ENCODE data around the gene BCAR1. TPM values are rescaled to one million over a fixed set of nuclear protein-coding genes. Genes with fewer than 3 reads are reported as not detected.

The BCAR1 gene
- total RNA-seq, 1 donor from 2014 or later: 75.4 TPM

GRCh38 chr16:75260851-75261589 lies 9.6 kb upstream of the BCAR1 start:
- no peak for DNase-seq
- no peak for ATAC-seq (ENCODE audit: poor library complexity)
- intact Hi-C loops (cut with DNase I): loop anchor here (5.0 kb wide), 1 partner anchor 46 kb away; no protein-coding TSS in a partner anchor

GRCh38 chr16:75258807-75259141 lies 7.3 kb upstream of the BCAR1 start:
- ATAC-seq (ENCODE audit: poor library complexity): no peak
- no peak for DNase-seq
- intact Hi-C loops (cut with DNase I): no loop called here

- no peak for ATAC-seq (ENCODE audit: poor library complexity)
- no peak for DNase-seq
- intact Hi-C loops (cut with DNase I): no loop called here
Measured at GRCh38 chr16:75257886-75258806, 6.7 kb upstream of the BCAR1 start.

GRCh38 chr16:75256696-75257343 lies 5.4 kb upstream of the BCAR1 start:
- DNase-seq (peak; percentile 58), ATAC-seq (ENCODE audit: poor library complexity) (peak; percentile 30)
- intact Hi-C loops (cut with DNase I): no loop called here

- DNase-seq (peak; percentile 57), ATAC-seq (ENCODE audit: poor library complexity) (no peak)
- intact Hi-C loops (cut with DNase I): no loop called here
Measured at GRCh38 chr16:75256059-75256571, 4.7 kb upstream of the BCAR1 start.

DNA sequence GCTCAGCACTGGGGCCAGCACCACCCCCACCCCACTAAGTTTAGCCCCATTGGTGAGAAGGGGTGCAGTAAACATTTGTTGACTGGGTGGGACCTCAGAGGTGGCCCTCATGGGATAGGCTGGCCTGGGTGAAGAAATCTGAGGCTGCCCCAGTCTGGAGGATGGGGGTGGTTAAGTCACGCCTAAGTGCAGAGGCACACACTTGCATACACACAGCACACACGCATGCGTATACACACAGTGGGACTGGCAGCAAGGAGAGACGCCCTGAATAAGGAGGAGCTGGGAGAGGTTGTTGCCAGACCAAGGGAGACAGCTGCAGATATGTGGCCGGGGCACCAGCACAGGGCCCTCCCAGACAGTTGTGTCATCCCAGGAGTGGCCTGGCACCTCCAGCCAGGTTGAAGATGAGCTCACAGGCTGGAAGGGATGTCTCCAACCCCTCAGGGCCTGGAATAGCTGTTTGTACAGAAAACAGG lies 3.0 kb upstream of the BCAR1 start:
- ATAC-seq (ENCODE audit: poor library complexity): no peak
- no peak for DNase-seq
- intact Hi-C loops (cut with DNase I): no loop called here

DNA sequence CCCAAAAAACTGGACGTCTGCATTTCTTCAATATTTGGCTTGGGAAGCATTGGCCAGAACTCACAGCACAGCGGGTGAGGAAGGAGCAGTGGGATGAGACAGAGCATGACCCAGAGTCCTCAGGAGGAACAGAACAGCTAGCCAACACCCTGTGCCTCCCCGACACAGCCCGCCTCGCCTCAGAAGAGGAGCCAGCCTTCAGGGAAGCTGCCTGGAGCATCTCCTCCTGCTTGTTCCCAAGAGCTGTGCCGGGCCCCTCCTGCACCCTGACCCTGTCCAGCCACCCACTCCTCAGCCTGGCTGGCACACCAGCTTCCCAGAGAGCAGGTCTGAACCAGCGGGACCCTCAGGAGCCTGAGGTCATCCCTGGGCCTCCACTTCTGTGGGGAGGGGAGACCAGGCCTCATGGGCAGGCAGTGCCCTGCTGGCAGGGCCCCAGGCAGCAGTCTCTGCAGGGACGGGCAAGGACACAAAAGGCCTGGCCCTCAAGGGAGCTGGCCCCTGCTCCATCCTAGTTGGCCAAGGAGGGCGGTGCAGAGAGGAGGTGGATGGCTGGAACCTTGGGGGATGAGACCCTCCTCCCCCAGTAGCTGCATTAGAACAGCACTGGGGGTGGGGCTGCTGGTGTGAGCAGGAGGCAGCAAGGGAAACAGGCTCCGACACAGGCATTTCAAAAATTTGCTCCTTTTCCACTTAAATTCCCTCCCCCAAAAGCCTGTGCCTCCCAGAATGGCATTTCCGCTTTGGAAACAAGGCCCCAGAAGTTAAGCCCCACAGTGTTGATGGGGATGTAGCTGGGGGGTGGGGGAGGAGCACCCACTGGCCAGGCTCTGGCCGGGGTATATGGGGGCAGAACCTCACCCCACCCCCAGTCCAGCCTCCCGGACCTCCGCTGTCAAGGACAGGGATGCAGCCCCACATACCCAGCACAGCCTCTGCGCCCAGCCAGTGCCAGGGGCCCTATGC lies 1.8 kb upstream of the BCAR1 start:
- DNase-seq (no peak), ATAC-seq (ENCODE audit: poor library complexity) (no peak)
- intact Hi-C loops (cut with DNase I): no loop called here

GRCh38 chr16:75252049-75252864 lies 833 bp upstream of the BCAR1 start:
- DNase-seq (peak; percentile 40), ATAC-seq (ENCODE audit: poor library complexity) (no peak)
- intact Hi-C loops (cut with DNase I): no loop called here

- peak; percentile 13 for ATAC-seq (ENCODE audit: poor library complexity)
- peak; percentile 54 for DNase-seq
- intact Hi-C loops (cut with DNase I): no loop called here
Measured at GRCh38 chr16:75250809-75251279, 580 bp downstream of the BCAR1 start.

DNA sequence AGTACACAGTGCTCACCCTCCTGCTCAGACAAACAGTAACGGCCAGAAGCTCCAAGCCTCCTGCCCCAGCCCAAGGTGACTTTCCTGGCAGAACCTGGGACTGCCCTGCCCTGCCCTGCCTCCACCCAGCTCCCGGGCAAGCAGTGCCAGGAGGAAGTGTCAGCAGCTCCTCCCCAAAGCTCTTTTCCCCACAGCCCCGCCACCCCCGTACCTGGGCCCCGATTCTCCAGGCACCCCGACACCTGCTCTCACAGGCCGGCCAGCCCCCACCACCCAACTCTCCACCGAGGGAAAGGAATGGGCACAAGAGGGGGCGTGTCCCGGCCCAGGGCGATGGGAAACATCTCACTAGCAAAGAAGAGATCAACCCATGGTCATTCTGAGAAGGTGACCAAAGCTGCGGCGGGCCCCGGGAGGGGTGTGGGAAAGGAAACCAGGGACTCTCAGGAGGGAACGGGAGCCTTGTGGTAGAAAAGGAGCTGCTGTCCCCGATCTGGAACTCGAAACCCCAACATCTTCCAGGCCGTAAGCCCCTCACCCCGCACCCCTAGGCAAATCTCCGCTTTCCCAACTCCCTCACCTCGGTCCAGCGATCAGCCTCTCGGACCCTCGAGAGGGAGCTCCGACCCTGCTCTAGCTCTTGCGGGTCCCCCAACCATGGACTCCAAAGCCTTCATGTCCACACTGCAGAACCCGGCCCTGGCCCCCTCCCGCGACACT lies 1.2 kb downstream of the BCAR1 start:
- DNase-seq (peak; percentile 59), ATAC-seq (ENCODE audit: poor library complexity) (peak; percentile 54)
- intact Hi-C loops (cut with DNase I): no loop called here

DNA sequence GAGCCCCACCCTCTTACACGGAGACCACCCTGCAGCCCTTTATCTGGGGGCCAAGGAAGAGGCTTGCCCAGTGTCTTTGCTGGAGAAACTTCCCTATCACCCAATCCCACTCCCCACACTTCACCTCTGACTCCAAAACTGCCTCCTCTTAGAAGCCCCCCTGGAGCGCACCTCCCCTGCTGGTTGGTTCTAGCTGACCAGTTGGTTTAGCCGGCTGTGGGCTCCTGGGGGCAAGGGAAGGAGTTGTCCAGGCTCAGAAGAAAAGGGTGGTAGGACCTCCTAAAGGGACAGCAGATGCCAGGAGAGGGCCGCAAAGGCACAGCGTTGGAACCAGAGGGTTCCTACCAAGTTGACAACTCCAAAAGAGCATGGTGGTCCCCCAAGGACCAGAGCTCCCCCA lies 2.0 kb downstream of the BCAR1 start:
- DNase-seq (no peak), ATAC-seq (ENCODE audit: poor library complexity) (no peak)
- intact Hi-C loops (cut with DNase I): no loop called here

GRCh38 chr16:75248536-75249380 lies 2.7 kb downstream of the BCAR1 start:
- ATAC-seq (ENCODE audit: poor library complexity) (no peak), DNase-seq (no peak)

DNA sequence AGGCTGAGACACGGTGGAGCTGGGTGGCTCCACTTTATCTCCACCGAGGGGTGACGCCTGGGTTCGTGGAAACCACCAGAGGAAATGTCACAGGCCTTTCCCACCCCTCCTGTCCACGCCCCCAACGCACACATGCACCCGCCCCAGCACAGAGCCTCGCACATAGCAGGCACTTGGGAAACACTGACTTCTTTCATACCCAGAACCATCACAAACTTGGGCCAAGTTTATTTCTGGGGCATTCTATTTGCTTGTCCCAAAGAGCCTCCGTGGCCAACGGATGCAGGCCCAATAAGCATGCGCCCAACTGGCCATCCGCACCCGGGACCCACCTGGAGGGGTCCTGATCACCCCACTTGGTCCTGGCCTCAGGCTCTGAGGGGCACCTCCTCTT lies 3.3 kb downstream of the BCAR1 start:
- ATAC-seq (ENCODE audit: poor library complexity): no peak
- DNase-seq: no peak
- intact Hi-C loops (cut with DNase I): no loop called here

More at GRCh38 chr16:75248536-75249380, 2.7 kb downstream of the BCAR1 start:
- intact Hi-C loops (cut with DNase I): no loop called here

DNA sequence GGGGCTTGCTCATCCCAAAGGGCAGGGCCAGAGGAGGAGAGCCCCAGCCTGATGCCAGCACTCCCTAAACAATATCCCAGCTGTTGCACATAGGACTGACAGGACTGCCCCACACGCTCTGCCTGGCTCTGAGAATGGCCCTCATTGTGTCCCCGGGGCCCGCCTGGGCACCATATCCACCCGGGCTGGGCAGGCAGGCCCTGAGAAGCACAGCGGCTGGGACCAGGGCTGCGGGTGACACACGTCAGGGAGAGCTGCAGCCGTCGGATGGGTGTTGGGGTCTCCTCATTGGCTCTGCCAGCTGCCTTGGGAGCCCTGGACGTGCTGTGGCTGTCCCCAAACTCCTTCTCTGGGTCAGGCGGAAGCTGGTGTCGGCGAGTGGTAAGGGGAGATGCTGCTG lies 4.2 kb downstream of the BCAR1 start:
- no peak for ATAC-seq (ENCODE audit: poor library complexity)
- DNase-seq: no peak
- intact Hi-C loops (cut with DNase I): no loop called here

GRCh38 chr16:75246504-75247205 lies 4.8 kb downstream of the BCAR1 start:
- ATAC-seq (ENCODE audit: poor library complexity) (no peak), DNase-seq (no peak)
- intact Hi-C loops (cut with DNase I): no loop called here

All from Right ventricle myocardium superior (tissue), 1 donor.